ENCODE measurements around the gene SOX8.

SOX8 gene

GRCh38 chr16:988471-989353 is 7.1 kb downstream of the SOX8 start:
- no peak for DNase-seq (ENCODE audit: low read depth)

DNA sequence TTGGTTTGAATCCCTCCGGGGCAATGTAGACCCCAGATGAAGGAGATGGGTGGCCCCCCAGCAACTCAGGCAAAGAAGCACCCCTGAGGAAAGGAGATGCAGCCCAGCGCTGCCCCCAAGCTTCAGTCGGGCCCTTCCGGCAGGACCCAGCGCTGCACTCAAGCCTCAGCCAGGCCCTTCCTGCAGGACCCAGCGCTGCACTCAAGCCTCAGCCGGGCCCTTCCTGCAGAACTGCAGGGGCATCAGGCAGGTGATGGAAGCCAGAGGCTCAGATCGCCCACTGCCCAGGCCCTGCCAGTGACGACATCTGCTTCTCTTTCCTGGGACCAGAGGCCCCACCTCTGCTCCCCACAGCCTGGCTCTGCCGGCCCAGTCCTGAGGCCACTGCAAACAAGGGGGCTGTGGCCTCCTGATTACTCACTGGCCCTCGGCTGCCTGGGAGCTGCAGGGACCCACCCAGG is 7.8 kb downstream of the SOX8 start:
- no peak for DNase-seq (ENCODE audit: low read depth)

DNA sequence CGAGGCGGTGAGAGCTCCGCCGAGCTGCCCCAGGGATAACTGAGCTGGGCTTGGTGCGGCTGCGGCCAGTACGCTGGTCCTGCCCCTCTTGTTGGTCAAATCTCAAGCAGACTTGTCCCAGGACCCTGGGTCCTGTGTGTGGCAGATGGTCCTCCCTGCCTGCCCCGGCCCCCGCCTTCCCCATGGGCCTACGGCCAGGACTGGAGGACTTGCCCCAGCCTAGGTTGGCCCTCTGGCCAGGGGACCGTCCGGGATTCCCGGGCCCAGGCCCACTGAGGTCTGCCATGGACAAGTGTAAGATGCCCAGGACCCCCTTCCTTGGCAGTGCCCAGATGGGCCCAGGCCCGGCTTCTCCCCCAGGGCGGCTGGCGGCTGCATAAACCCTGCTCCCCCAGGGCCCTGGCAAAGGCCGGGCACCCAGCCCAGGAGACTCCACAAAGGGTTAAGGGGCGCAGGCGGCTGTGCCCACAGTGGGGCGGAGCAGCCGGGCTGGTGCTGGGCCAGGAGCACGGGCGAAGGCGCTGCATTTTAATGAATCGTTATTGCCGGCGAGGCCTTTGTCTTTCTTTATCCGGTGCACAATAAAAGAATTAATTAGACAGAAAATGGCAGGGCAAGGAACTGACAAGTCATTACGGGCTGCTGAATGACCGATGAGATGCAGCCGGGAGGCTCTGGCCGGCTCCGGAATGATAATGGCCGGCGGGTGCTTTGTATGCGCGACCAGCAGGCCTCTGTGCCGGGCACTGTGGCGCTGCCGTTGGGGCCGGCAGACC is 9.1 kb downstream of the SOX8 start:
- no peak for DNase-seq (ENCODE audit: low read depth)

- no peak for DNase-seq (ENCODE audit: low read depth)
These were observed 9.8 kb downstream of the SOX8 start for GRCh38 chr16:991345-991744.

DNA sequence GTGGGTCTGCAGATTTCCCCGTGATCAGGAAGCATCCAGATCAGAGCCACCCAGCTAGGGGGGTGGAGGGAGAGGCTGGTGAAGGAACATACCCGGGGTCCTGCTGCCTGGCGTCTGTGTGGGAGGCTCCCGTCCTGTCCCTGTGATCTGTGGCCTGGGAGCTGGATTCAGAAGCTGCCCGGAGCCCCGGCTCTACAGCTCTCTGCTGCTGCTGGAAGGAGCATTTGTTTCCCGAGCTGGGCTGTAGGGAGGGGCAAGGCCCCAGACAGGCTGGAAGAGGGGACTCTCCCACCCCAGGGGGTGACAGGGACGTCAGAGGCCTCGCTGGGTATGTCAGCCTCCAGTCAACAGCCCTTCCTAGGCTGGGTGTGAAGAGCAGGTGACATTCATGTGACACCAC is 10.2 kb downstream of the SOX8 start:
- no peak for DNase-seq (ENCODE audit: low read depth)

DNA sequence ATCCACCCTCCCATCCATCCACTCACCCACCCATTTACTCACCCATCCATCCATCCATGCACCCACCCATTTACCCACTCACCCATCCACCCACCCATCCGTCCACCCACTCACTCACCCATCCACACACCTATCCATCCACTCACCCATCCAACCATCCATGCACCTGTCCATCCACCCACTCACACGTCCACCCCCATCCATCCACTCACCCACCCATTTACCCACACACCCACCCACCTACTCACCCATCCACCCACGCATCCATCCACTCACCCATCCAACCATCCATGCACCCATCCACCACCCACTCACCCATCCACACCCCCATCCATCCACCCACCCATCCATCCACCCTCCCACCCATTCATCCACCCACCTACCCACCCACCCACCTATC is 12.2 kb downstream of the SOX8 start:
- DNase-seq (ENCODE audit: low read depth), result no peak

- no peak for DNase-seq (ENCODE audit: low read depth)
These were observed 13.5 kb downstream of the SOX8 start for GRCh38 chr16:995087-995486.

- no peak for DNase-seq (ENCODE audit: low read depth)
These were observed 14.2 kb downstream of the SOX8 start for GRCh38 chr16:995783-996182.

- DNase-seq (ENCODE audit: low read depth), result no peak
These were observed 15.1 kb downstream of the SOX8 start for GRCh38 chr16:996681-997080.

DNA sequence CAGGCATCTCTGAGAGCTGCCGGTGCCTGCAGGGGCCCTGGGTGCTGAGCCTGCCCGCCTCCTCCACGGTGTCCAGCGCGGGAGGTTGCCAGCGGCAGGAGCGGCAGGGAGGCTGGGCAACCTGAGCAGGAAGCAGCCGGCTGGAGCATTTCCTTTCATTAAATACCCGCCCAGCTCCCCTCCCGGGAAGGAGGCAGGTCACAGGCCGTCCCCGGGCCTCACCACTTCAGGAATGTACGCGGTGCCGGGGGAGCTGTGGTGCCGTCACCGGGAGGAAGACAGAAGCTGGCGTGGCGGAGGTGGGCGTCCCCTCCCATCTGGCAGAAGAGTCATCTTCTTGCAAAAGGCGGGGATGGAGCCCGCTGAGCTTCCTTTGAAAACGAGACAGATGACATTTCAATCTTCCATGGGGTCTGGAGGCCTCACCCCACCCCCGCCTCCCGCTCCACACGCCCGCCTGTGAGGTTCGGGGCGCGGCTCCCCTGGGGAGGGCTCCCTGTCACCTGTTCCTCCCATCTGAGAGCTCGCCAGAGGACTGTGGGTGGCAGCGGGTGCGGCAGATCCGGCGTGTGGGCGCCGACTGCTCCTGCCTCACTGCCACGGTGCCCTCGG is 16.0 kb downstream of the SOX8 start:
- DNase-seq (ENCODE audit: low read depth), result peak; percentile 5

GRCh38 chr16:998211-998610 is 16.6 kb downstream of the SOX8 start:
- no peak for DNase-seq (ENCODE audit: low read depth)

DNA sequence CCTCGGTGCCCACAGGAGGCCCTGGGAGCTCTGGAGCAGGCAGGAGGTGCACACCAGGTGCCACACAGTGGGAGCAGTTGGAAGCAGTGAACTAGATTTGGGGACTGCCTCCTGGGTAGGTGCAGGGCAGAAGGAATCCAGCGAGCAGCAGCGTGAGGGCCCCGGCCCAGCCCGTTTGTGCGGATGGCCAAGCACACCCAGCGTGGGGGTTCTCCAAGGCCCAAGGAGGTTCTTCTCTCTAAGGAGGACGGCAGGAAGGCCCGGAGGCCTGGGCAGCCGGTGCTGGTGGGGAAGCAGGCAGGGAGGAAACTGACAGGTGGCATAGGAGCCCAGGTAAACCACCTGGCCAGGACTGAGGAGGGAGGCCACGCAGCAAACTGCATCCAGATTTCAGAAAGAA is 17.0 kb downstream of the SOX8 start:
- DNase-seq (ENCODE audit: low read depth), result no peak

DNA sequence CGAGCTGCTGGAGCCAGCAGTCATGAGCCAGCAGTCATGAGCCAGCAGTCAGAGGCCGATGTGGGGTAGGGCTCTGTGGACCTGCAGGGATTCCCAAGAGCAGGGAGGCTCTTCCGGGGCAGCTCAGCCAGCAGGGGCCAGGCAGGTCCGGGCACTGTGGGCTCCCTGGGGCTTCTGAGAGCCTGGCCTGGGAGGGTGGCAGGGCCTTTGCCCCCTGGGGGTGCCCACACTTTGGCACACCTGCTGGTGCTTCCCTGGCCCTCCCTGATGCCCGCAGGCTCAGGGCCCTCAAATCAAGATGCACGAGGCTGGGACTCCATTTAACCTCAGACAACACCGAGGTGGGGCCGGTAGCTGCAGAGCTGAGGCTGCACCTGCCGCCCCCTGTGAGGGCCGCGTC is 18.1 kb downstream of the SOX8 start:
- no peak for DNase-seq (ENCODE audit: low read depth)

DNA sequence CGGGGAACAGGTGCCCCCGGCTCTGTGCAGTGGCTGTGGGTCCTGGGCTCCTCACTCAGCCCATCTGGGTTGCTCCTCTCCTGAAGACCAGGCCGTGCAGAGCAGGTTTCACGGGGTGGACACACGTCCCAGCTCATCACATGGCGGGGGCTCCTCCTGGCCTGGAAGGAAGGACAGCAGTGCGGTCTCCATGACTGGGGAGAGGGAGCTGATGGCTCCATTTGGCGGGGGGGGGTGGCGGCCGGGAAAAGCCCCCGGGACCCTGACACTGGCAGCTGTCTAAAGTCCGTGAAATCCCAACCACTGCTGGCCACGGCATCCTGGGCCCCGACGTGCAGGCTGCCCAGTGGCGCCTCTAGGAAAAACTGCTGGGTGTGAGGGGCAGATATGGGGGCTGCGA is 19.0 kb downstream of the SOX8 start:
- DNase-seq (ENCODE audit: low read depth), result no peak

GRCh38 chr16:1001096-1001495 is 19.5 kb downstream of the SOX8 start:
- no peak for DNase-seq (ENCODE audit: low read depth)

- peak; percentile 62 for DNase-seq (ENCODE audit: low read depth)
These were observed 21.0 kb downstream of the SOX8 start for GRCh38 chr16:1002399-1003166.

DNA sequence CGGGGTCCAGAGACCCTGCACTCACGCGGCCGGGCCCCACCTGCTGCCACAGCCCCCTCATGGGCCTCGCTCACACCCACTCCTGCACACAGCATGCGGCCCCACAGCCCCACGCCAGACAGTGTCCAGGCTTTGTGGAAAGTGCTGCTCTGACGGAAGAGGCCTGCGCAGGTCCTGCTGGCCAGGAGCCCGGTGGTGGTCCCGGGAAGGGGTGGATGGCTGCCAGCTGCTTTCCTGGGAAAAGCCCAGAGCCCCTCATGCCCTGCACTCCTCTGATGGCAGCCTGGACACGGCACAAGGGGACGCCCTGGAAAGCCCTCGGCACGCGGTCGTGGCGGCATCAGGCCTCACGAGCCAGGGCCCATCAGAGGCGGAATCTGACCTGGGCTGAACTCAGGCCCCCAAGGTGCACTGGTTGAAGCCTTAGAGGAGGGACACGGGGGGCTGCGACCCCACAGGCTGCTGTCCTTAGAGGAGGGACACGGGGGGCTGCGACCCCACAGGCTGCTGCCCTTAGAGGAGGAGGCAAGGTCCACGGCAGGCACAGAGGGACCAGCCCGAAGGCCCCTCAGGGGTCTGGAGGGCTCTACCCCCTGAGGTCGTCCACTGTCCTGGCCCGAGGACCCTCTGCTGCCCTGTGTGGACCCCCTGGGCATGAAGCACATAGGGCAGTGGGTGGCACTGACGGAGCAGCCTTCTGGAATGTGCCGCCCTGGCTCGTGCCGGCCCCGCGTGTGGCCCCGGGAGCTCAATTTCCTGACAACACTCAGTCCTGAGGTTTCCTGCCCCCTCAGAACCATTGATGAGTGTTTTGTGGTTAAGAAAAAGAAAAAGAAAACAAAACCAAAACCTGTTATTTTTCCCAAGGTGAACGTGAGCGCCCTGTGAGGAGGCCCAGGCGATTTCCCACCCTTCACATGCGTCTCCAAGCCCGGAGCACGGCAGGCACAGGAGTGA is 22.1 kb downstream of the SOX8 start:
- DNase-seq (ENCODE audit: low read depth), result no peak

- DNase-seq (ENCODE audit: low read depth), result no peak
These were observed 23.7 kb downstream of the SOX8 start for GRCh38 chr16:1005286-1005685.

GRCh38 chr16:1006781-1007180 is 25.2 kb downstream of the SOX8 start:
- DNase-seq (ENCODE audit: low read depth), result no peak

- DNase-seq (ENCODE audit: low read depth), result no peak
These were observed 25.8 kb downstream of the SOX8 start for GRCh38 chr16:1007284-1007850.

DNA sequence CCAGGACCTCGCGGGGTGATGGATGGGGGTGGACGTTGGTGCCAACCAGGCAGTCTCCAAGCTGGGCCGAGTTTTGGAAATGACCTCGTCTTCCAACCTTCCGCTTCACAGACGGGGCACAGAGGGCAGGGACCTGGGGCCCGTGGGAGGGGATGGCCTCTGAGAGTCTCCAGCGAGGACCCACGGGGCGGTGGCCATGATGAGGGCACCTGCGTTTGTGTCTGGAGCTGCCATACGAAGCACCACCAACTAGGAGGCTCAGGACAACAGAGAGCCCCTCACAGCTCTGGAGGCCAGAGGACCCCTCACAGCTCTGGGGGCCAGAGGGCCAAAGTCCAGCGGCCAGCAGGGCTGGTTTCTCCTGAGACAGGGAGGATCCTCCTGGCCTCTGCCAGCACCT is 26.5 kb downstream of the SOX8 start:
- no peak for DNase-seq (ENCODE audit: low read depth)

Measured in stimulated activated CD8-positive, alpha-beta memory T cell treated with anti-CD3 and anti-CD28 coated beads, Interleukin-7, amount 100 ng/mL, for 24 hours (primary cell).